Endothelial cell of umbilical vein (primary cell): ENCODE data around the gene KCTD19. TPM values are rescaled to one million over a fixed set of nuclear protein-coding genes. Genes with fewer than 3 reads are reported as not detected.

Experiments used
- BruUV-seq: library from RNA; stranded (reverse); fragments of 400-500 nt; replicated peaks from 2 replicates; lab custom pipeline; 2021; lab: Mats Ljungman, UMichigan
- CTCF ChIA-PET: fragments of 300-600, 350-600 bp; sonication (Branson Sonifier 250); formaldehyde crosslinking; loops from one replicate; lab custom pipeline; 2021; ENCODE audit warnings: antibody characterized with exemption, inconsistent platforms; lab: Charles Lee
- POLR2A ChIA-PET: fragments of 300-600, 350-600 bp; sonication (Branson Sonifier 250); formaldehyde crosslinking; loops from one replicate; lab custom pipeline; 2021; ENCODE audit warnings: antibody characterized with exemption, inconsistent platforms; lab: Charles Lee
- DNase-seq: peaks from one replicate; pipeline ENCODE4 v3.0.0-alpha.2; 2011; ENCODE audit warnings: low read depth, low spot score
- FAIRE-seq: peaks from 2 replicates; lab custom pipeline; 2011; peaks lifted over from hg19 to GRCh38; lab: Jason Lieb, UNC
- H2AFZ ChIP-seq: 2 replicates; pipeline ENCODE4 v1.6.0; 2012; ENCODE audit warnings: low read depth, low read length, control low read depth, inconsistent platforms
- H3K27ac ChIP-seq: 2 replicates; pipeline ENCODE4 v1.5.1; 2011; ENCODE audit warnings: low read depth, mild to moderate bottlenecking, control low read depth, low read length, moderate library complexity; ENCODE audit not compliant: insufficient read depth
- H3K27me3 ChIP-seq, 2 experiments: 2 replicates each; pipeline versions ENCODE4 v1.6.0 to v1.6.1; 2011; ENCODE audit warnings: low read length in 2 of 2, mixed read lengths in 1 of 2; ENCODE audit not compliant: control insufficient read depth in 2 of 2, insufficient read depth in 2 of 2
- H3K36me3 ChIP-seq, 2 experiments: 2 replicates in 1 of 2; 3 replicates in 1 of 2; pipeline ENCODE4 v1.5.1; 2011; ENCODE audit warnings: low read length in 2 of 2, mild to moderate bottlenecking in 1 of 2, moderate library complexity in 1 of 2; ENCODE audit not compliant: control insufficient read depth in 2 of 2, insufficient read depth in 2 of 2; ENCODE audit errors: extremely low read depth in 1 of 2
- H3K4me1 ChIP-seq: 3 replicates; pipeline ENCODE4 v1.5.1; 2011; ENCODE audit warnings: mild to moderate bottlenecking, low read length; ENCODE audit not compliant: control insufficient read depth, insufficient read depth; ENCODE audit errors: extremely low read depth
- H3K4me2 ChIP-seq: 2 replicates; pipeline ENCODE4 v1.6.1; 2011; ENCODE audit warnings: low read length, control low read depth, mixed read lengths; ENCODE audit not compliant: insufficient read depth
- H3K4me3 ChIP-seq, 3 experiments: fragments of 200-600 bp in 1 of 3; sonication (generic), shearing (Covaris generic) in 1 of 3; replicated peaks in 1 of 3; 2 replicates each; pipeline ENCODE4 v1.5.1; 2011 to 2016; ENCODE audit warnings: control low read depth in 3 of 3, low read length in 3 of 3, mild to moderate bottlenecking in 2 of 3, inconsistent platforms in 1 of 3, low read depth in 1 of 3, moderate library complexity in 1 of 3; ENCODE audit not compliant: insufficient read depth in 1 of 3
- H3K79me2 ChIP-seq: 2 replicates; pipeline ENCODE4 v1.6.0; 2012; ENCODE audit warnings: low read length, inconsistent platforms; ENCODE audit not compliant: control insufficient read depth, insufficient read depth
- H3K9ac ChIP-seq: replicated peaks from 2 replicates; pipeline ENCODE3; 2011; ENCODE audit warnings: low read length, control low read depth; ENCODE audit not compliant: insufficient read depth; ENCODE audit errors: extremely low read depth
- H3K9me1 ChIP-seq: replicated peaks from 3 replicates; pipeline ENCODE4 v1.6.0; 2011; ENCODE audit warnings: mild to moderate bottlenecking, low read length; ENCODE audit not compliant: control insufficient read depth, insufficient read depth; ENCODE audit errors: extremely low read depth
- H3K9me3 ChIP-seq: replicated peaks from 2 replicates; pipeline ENCODE4 v1.5.1; 2012; ENCODE audit warnings: low read length, inconsistent platforms; ENCODE audit not compliant: control insufficient read depth, insufficient read depth
- H4K20me1 ChIP-seq: replicated peaks from 2 replicates; pipeline ENCODE3; 2011; ENCODE audit warnings: mild to moderate bottlenecking, low read length; ENCODE audit not compliant: control insufficient read depth, insufficient read depth; ENCODE audit errors: extremely low read depth
- EZH2 ChIP-seq: IDR thresholded peaks from 2 replicates; pipeline ENCODE4 v1.6.1; 2012; ENCODE audit warnings: borderline replicate concordance, low read depth, mild to moderate bottlenecking, moderate library complexity, low read length, inconsistent platforms; ENCODE audit not compliant: severe bottlenecking
- FOS ChIP-seq: IDR thresholded peaks from 2 replicates; pipeline ENCODE4 v1.6.1; 2011; ENCODE audit warnings: mild to moderate bottlenecking, low read length, moderate library complexity, borderline replicate concordance; ENCODE audit not compliant: insufficient read depth
- GATA2 ChIP-seq: IDR thresholded peaks from 2 replicates; pipeline ENCODE4 v1.7.0; 2011; ENCODE audit warnings: low read depth, mild to moderate bottlenecking, moderate library complexity, mixed read lengths, low read length; ENCODE audit not compliant: insufficient read length, insufficient read depth
- JUN ChIP-seq: IDR thresholded peaks from 2 replicates; pipeline ENCODE4 v1.6.1; 2011; ENCODE audit warnings: borderline replicate concordance, low read depth; ENCODE audit not compliant: insufficient read length, insufficient read depth
- MYC ChIP-seq: IDR thresholded peaks from one replicate; pipeline ENCODE4 v1.6.1; 2011; ENCODE audit warnings: mild to moderate bottlenecking, low read depth, low read length
- POLR2A ChIP-seq: IDR thresholded peaks from 2 replicates; pipeline ENCODE4 v1.6.1; 2012; ENCODE audit warnings: low read depth, mild to moderate bottlenecking, control low read depth, low read length
- POLR2AphosphoS5 ChIP-seq: IDR thresholded peaks from 2 replicates; pipeline ENCODE4 v1.6.1; 2012; ENCODE audit warnings: low read depth, mild to moderate bottlenecking, control low read depth, low read length, moderate library complexity; ENCODE audit not compliant: insufficient read depth
- dilution Hi-C: fragments of 300-500 bp; cut with MboI; formaldehyde crosslinking; loops from one replicate; pipeline ENCODE4 v1.15.0; 2019; ENCODE audit warnings: low sequenced_read_pairs; ENCODE audit not compliant: extremely low pct_ligation_motif_present
- intact Hi-C: fragments of 100-400 bp; cut with micrococcal nuclease; formaldehyde crosslinking; loops from one replicate; pipeline ENCODE4 v1.10.0; 2022
- polyA plus RNA-seq, 4 experiments: library from polyadenylated mRNA; depleted of rRNA in 3 of 4; stranded (reverse) in 3 of 4; unstranded in 1 of 4; fragments of >200 nt; gene quantifications; 2 replicates each; pipeline versions ENCODE4 v1.2.1 to v1.2.3, GENCODE V29; 2011 to 2012; ENCODE audit warnings: missing spikeins in 1 of 4
- total RNA-seq: library from RNA; stranded (reverse); gene quantifications from 2 replicates; pipeline ENCODE4 v1.2.3, GENCODE V29; 2021
- TF ChIP-seq, protein P1 (sequence below), 2 donors: IDR thresholded peaks; 1 replicate in 1 of 2; 2 replicates in 1 of 2; pipeline ENCODE4 v1.5.1; 2011; ENCODE audit warnings: low read length in 2 of 2, mild to moderate bottlenecking in 2 of 2, moderate library complexity in 2 of 2, control low read depth in 1 of 2, inconsistent platforms in 1 of 2, low read depth in 1 of 2; ENCODE audit not compliant: insufficient read depth in 1 of 2; ENCODE audit errors: extremely low read depth in 1 of 2
- TF ChIP-seq, protein P2 (sequence below): IDR thresholded peaks from 2 replicates; pipeline ENCODE4 v1.6.1; 2011; ENCODE audit not compliant: insufficient read depth, insufficient read length

The KCTD19 gene
- total and polyA plus RNA-seq, 2 donors (not counting 3 experiments of a cell fraction or from before 2014, with no cell fraction given) = 0.21 to 0.44 TPM

DNA sequence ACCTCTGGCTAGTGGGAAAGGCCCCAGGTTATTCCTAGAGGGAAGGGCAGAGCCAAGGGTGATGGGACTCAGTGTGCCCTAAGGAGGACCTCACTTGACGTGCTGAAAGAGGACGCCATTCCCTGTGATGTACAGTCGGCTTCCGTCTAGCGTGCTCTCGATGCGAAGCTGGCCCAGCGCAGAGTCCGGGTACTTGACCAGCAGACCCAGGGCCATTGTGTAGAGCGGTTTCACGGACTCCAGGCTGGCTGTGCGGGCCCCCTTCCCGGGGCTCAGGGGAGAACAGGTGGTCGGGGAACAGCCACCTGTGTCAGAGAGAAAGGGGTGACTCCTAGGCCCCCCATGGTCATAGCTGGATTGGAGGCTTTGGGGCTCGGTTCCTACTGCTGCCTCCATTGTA, 27.3 kb downstream of the KCTD19 start:
- no peaks in the 10 kb centered on the region for H3K4me1 ChIP-seq
- TF ChIP-seq FOS (no peak), MYC (no peak), EZH2 (no peak), JUN (no peak), POLR2A (no peak), POLR2AphosphoS5 (no peak), GATA2 (no peak)
- TF ChIP-seq, protein P1, sequence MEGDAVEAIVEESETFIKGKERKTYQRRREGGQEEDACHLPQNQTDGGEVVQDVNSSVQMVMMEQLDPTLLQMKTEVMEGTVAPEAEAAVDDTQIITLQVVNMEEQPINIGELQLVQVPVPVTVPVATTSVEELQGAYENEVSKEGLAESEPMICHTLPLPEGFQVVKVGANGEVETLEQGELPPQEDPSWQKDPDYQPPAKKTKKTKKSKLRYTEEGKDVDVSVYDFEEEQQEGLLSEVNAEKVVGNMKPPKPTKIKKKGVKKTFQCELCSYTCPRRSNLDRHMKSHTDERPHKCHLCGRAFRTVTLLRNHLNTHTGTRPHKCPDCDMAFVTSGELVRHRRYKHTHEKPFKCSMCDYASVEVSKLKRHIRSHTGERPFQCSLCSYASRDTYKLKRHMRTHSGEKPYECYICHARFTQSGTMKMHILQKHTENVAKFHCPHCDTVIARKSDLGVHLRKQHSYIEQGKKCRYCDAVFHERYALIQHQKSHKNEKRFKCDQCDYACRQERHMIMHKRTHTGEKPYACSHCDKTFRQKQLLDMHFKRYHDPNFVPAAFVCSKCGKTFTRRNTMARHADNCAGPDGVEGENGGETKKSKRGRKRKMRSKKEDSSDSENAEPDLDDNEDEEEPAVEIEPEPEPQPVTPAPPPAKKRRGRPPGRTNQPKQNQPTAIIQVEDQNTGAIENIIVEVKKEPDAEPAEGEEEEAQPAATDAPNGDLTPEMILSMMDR (IDR thresholded peaks at IDR 0.05; ENCODE audit: extremely low read depth in 1 of 2, insufficient read depth in 1 of 2, low read depth in 1 of 2, low read length in 2 of 2) = no peak
- TF ChIP-seq, protein P2, sequence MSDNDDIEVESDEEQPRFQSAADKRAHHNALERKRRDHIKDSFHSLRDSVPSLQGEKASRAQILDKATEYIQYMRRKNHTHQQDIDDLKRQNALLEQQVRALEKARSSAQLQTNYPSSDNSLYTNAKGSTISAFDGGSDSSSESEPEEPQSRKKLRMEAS = no peak
- H3K4me2 ChIP-seq = no peak overlapping the region
- H3K9ac ChIP-seq = no peak overlapping the region
- H3K4me3 ChIP-seq = no peak overlapping the region
- no peaks in the 10 kb centered on the region for H3K36me3 ChIP-seq
- H3K27me3 ChIP-seq = no peaks in the 10 kb centered on the region
- intact Hi-C loops (no loop called here), dilution Hi-C loops (no loop called here)
- no peak overlapping the region for H2AFZ ChIP-seq
- FAIRE-seq (no peak), DNase-seq (no peak)
- H3K9me3 ChIP-seq = no peaks in the 10 kb centered on the region
- no peaks in the 10 kb centered on the region for H4K20me1 ChIP-seq
- no peaks in the 10 kb centered on the region for H3K9me1 ChIP-seq
- CTCF ChIA-PET = no interaction called here
- no peaks in the 10 kb centered on the region for H3K79me2 ChIP-seq
- POLR2A ChIA-PET = interaction anchor here (0.5 kb wide), 1 partner anchor 14 kb away, joined by 5 read pairs; no protein-coding TSS in a partner anchor
- no TSS peak for BruUV-seq
- no peak overlapping the region for H3K27ac ChIP-seq
